GM12878 (cell line): ENCODE data around the gene HCAR1. TPM values are rescaled to one million over a fixed set of nuclear protein-coding genes. Genes with fewer than 3 reads are reported as not detected.

Experiments
- ATAC-seq: fragments of 200-7000 bp; cut with Tn5 transposase; 3 replicates; pipeline ENCODE4 v1.9.1; 2020; ENCODE audit warnings: mild to moderate bottlenecking, moderate library complexity
- BruUV-seq: library from RNA; stranded (reverse); fragments of 400-500 nt; replicated peaks from 2 replicates; lab custom pipeline; 2021; lab: Mats Ljungman, UMichigan
- CTCF ChIA-PET: fragments of 300-600 bp; sonication (Branson Sonifier 250); formaldehyde crosslinking; extraction: SDS; loops from one replicate; lab custom pipeline; 2021; ENCODE audit warnings: inconsistent platforms; lab: Yijun Ruan, JAX
- POLR2A ChIA-PET: fragments of 350-600 bp; formaldehyde crosslinking; extraction: SDS; loops from one replicate; lab custom pipeline; 2021; ENCODE audit warnings: inconsistent platforms; lab: Charles Lee
- RAD21 ChIA-PET: fragments of 300-600 bp; sonication (Branson Sonifier 250); formaldehyde crosslinking; loops from one replicate; lab custom pipeline; 2023; ENCODE audit warnings: antibody characterized with exemption; ENCODE audit not compliant: unreplicated experiment; lab: Charles Lee
- SMC1A ChIA-PET: fragments of 300-600 bp; sonication (Branson Sonifier 250); formaldehyde crosslinking; loops from one replicate; lab custom pipeline; 2023; ENCODE audit not compliant: unreplicated experiment, uncharacterized antibody; lab: Charles Lee
- DNase-seq: peaks from one replicate; pipeline ENCODE4 v3.0.0-alpha.2; 2011; ENCODE audit warnings: low read depth, low spot score
- FAIRE-seq: peaks from 3 replicates; lab custom pipeline; 2011; peaks lifted over from hg19 to GRCh38; lab: Jason Lieb, UNC
- H2AFZ ChIP-seq: 2 replicates; pipeline ENCODE4 v1.6.0; 2011; ENCODE audit warnings: low read depth, low read length, control low read depth; ENCODE audit not compliant: control insufficient read depth
- H3K27ac ChIP-seq: 2 replicates; pipeline ENCODE4 v1.5.1; 2011; ENCODE audit warnings: control low read depth; ENCODE audit not compliant: control insufficient read depth, insufficient read depth
- H3K27me3 ChIP-seq, 2 experiments: replicated peaks in 1 of 2; 2 replicates each; pipeline versions ENCODE4 v1.6.0 to v1.6.1; 2011; ENCODE audit warnings: low read length in 1 of 2; ENCODE audit not compliant: control insufficient read depth in 2 of 2, insufficient read depth in 2 of 2
- H3K36me3 ChIP-seq, 2 experiments: 2 replicates each; pipeline ENCODE4 v1.5.1; 2011; ENCODE audit warnings: low read length in 1 of 2; ENCODE audit not compliant: control insufficient read depth in 2 of 2, insufficient read depth in 2 of 2
- H3K4me1 ChIP-seq: 2 replicates; pipeline ENCODE4 v1.6.1; 2011; ENCODE audit warnings: mild to moderate bottlenecking, low read length, moderate library complexity, mixed read lengths; ENCODE audit not compliant: control insufficient read depth, insufficient read depth
- H3K4me2 ChIP-seq: 2 replicates; pipeline ENCODE4 v1.6.0; 2011; ENCODE audit warnings: control low read depth; ENCODE audit not compliant: control insufficient read depth, insufficient read depth
- H3K4me3 ChIP-seq: fragments of 200-600 bp; sonication (generic); 2 replicates; pipeline ENCODE4 v1.5.1; 2016
- H3K79me2 ChIP-seq: 2 replicates; pipeline ENCODE4 v1.6.0; 2011; ENCODE audit warnings: low read length; ENCODE audit not compliant: control insufficient read depth, insufficient read depth
- H3K9ac ChIP-seq: 2 replicates; pipeline ENCODE4 v1.8.0; 2011; ENCODE audit warnings: low read length, control low read depth, mixed read lengths; ENCODE audit not compliant: control insufficient read depth, insufficient read depth
- H3K9me3 ChIP-seq: replicated peaks from 3 replicates; pipeline ENCODE4 v1.5.1; 2011; ENCODE audit warnings: mild to moderate bottlenecking, low read length; ENCODE audit not compliant: control insufficient read depth, insufficient read depth
- H4K20me1 ChIP-seq: 2 replicates; pipeline ENCODE4 v1.6.0; 2011; ENCODE audit not compliant: control insufficient read depth, insufficient read depth
- CHD2 ChIP-seq: IDR thresholded peaks from 2 replicates; pipeline ENCODE4 v1.6.1; 2011; ENCODE audit warnings: low read depth, low read length, improper control_type of control experiment, borderline replicate concordance
- MEF2B ChIP-seq: fragments of 450-650 bp; IDR thresholded peaks from 2 replicates; pipeline ENCODE4 v1.6.1; 2018; ENCODE audit warnings: mild to moderate bottlenecking, moderate library complexity; ENCODE audit not compliant: partially characterized antibody, poor library complexity, severe bottlenecking
- PBX3 ChIP-seq: IDR thresholded peaks from 2 replicates; pipeline ENCODE4 v1.6.1; 2011; ENCODE audit warnings: mild to moderate bottlenecking, low read depth, low read length, moderate library complexity; ENCODE audit not compliant: insufficient replicate concordance
- SPI1 ChIP-seq: IDR thresholded peaks from 2 replicates; pipeline ENCODE4 v1.6.1; 2011; ENCODE audit warnings: low read depth, mild to moderate bottlenecking, low read length, moderate library complexity, borderline replicate concordance; ENCODE audit not compliant: insufficient read depth
- WGBS: methylation state at CpG from one replicate; pipeline ENCODE4 v1.1.6; 2016; ENCODE audit warnings: low lambda C conversion rate; ENCODE audit not compliant: insufficient replicate concordance, insufficient coverage; ENCODE audit errors: missing lambda C conversion rate; 5-methylcytosine and 5-hydroxymethylcytosine counted together
- in situ Hi-C: fragments of 300-500 bp; cut with MboI; formaldehyde crosslinking; loops from 9 replicates; pipeline ENCODE4 v1.14.3; 2018; ENCODE audit warnings: mixed read lengths
- intact Hi-C: fragments of 100-400 bp; cut with micrococcal nuclease; formaldehyde crosslinking; loops from one replicate; pipeline ENCODE4 v1.14.2; 2022; ENCODE audit not compliant: unreplicated experiment
- polyA plus RNA-seq, 11 experiments: library from polyadenylated mRNA; depleted of rRNA in 4 of 11; unstranded in 6 of 11; stranded (reverse) in 5 of 11; fragments of >200 nt; fragmentation: Nextera tagmentation in 4 of 11; fragmentation: Illumina TruSeq in 1 of 11; extraction: Ambion mirVana in 4 of 11; extraction: Trizol in 1 of 11; gene quantifications; 1 replicate in 1 of 11; 2 replicates in 10 of 11; pipeline versions ENCODE4 v1.2.1 to v1.2.3, GENCODE V29; 2011 to 2016; ENCODE audit warnings: inconsistent platforms in 2 of 11, missing spikeins in 2 of 11, low read depth in 1 of 11
- total RNA-seq, 4 experiments: library from RNA; depleted of rRNA in 3 of 4; stranded (reverse); fragments of >200 nt in 3 of 4; fragmentation: Illumina TruSeq in 1 of 4; extraction: Trizol in 1 of 4; gene quantifications; 2 replicates each; pipeline versions ENCODE4 v1.2.1 to v1.2.3, GENCODE V29; 2013 to 2021

HCAR1 gene
- total and polyA plus RNA-seq, 10 of the 15 experiments (the other 5 are each of a cell fraction or from before 2014, with no cell fraction given) = 0.01 to 0.05 (median 0.04) TPM; not detected in 7

DNA sequence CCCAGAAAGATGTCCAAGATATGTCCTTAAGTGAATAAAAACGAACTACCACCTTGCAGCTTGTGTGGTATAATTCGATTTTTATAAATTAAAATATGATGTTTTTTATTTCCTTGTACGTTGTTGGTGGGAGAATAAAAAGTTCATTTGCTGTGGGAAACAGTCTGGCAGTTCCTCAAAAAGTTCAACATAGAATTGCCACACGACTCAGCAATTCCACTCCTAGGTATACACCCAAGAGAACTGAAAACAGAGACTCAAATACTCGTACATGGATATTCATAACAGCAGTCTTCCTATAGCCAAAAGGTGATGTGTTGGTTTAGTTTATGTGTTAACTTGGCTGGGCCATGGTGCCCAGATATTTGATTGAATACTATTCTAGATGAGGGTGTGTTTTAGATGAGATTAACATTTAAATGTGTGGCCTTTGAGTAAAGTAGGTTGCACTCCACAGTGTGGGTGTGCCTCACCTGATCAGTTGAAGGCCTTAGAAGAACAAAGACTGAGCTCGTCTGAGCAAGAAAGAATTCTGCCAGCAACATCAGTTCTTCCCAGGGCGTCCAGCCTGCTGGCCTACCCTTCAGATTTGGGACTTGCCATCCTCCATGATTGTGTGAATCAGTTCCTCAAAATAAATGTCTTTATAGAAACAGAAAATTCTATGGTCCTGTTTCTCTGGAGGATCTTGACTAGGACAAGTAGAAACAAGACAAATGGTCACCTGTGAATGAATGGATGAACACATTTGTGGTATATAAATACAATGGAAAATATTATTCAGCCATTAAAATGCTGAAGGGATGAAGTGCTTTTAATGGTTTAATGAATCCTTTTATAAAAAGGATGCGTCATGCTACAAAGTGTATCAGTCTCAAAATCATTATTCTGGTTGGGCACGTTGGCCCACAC is 16.8 kb upstream of the HCAR1 start:
- Histone ChIP-seq H4K20me1 (no peaks in the 10 kb centered on the region), H3K79me2 (no peaks in the 10 kb centered on the region), H3K27me3 (no peaks in the 10 kb centered on the region), H2AFZ (no peak overlapping the region), H3K27ac (no peak overlapping the region), H3K4me2 (no peak overlapping the region), H3K9me3 (no peaks in the 10 kb centered on the region), H3K4me3 (no peak overlapping the region), H3K4me1 (no peaks in the 10 kb centered on the region; the same call in 1 of the 2 replicates), H3K36me3 (no peaks in the 10 kb centered on the region), H3K9ac (no peak overlapping the region)
- DNase-seq = no peak
- ChIA-PET RAD21 (no interaction called here), POLR2A (no interaction called here), SMC1A (interaction anchor here (0.6 to 1.0 kb wide), 2 partner anchors 82 to 110 kb away, joined by 3 to 4 read pairs; no protein-coding TSS in a partner anchor), CTCF (interaction anchor here (0.9 kb wide), 1 partner anchor 110 kb away, joined by 3 read pairs; no protein-coding TSS in a partner anchor)
- no TSS peak for BruUV-seq
- in situ Hi-C loops = no loop called here
- no peak for FAIRE-seq
- ATAC-seq = no peak
- TF ChIP-seq SPI1 = peak; percentile 28; the same call in 1 of the 2 replicates
- no peak for TF ChIP-seq CHD2
- intact Hi-C loops = no loop called here
- WGBS = 66% methylated on average over 9 of the region's 9 CpGs

DNA sequence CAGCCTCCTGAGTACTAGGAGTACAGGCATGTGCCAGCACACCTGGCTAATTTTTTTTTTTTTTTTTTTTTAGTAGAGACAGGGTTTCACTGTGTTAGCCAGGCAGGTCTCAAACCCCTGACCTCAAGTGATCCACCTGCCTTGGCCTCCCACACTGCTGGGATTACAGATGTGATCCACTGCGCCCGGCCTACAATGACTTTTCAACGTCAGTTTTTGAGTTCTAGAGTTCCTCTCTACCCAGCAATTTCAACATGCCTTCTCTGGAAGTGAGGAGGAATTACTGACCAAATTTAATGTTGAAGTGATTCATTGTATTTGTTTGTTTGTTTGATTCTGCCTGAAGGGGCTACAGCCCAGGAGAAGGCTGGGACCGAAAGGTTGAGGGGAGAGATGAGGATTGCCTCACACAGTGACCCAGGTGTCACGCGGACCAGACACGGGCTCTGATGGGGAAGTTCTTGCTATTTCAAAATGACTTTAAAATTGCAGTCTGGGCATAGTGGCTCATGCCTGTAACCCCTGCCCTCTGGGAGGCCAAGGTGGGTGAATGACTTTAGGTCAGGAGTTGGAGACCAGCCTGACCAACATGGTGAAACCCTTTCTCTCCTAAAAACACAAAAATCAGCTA is 13.4 kb upstream of the HCAR1 start:
- Histone ChIP-seq H2AFZ (no peak overlapping the region), H3K27me3 (no peaks in the 10 kb centered on the region), H3K4me3 (no peak overlapping the region), H4K20me1 (no peaks in the 10 kb centered on the region), H3K36me3 (no peaks in the 10 kb centered on the region), H3K27ac (no peak overlapping the region), H3K4me1 (no peaks in the 10 kb centered on the region), H3K79me2 (no peaks in the 10 kb centered on the region), H3K9ac (no peak overlapping the region), H3K9me3 (no peaks in the 10 kb centered on the region), H3K4me2 (no peak overlapping the region)
- DNase-seq (no peak), FAIRE-seq (no peak), ATAC-seq (no peak)
- CTCF ChIA-PET = no interaction called here
- in situ Hi-C loops = no loop called here
- POLR2A ChIA-PET = interaction anchor here (0.6 kb wide), 1 partner anchor 22 kb away, joined by 3 read pairs; no protein-coding TSS in a partner anchor
- SMC1A ChIA-PET = interaction anchor here (0.6 kb wide), 1 partner anchor 11 kb away, joined by 3 read pairs; no protein-coding TSS in a partner anchor
- 82% methylated on average over 7 of the region's 7 CpGs for WGBS
- intact Hi-C loops = no loop called here
- RAD21 ChIA-PET = no interaction called here
- TF ChIP-seq MEF2B = no peak
- TF ChIP-seq PBX3 = no peak
- no TSS peak for BruUV-seq
